NCI-H524 treated with DMSO at 0.1 percent for 48 hours (cell line): ENCODE measurements around the gene TSPAN15.
"Not testable (repeated sequence)": the region's sequence is repeated elsewhere in the genome, so short reads cannot be mapped to it uniquely, and the experiment has no call there.

ENCODE experiments used
- DNase-seq: peaks from one replicate; lab custom pipeline; 2025; lab: John Stamatoyannopoulos, UW

TSPAN15 gene

DNA sequence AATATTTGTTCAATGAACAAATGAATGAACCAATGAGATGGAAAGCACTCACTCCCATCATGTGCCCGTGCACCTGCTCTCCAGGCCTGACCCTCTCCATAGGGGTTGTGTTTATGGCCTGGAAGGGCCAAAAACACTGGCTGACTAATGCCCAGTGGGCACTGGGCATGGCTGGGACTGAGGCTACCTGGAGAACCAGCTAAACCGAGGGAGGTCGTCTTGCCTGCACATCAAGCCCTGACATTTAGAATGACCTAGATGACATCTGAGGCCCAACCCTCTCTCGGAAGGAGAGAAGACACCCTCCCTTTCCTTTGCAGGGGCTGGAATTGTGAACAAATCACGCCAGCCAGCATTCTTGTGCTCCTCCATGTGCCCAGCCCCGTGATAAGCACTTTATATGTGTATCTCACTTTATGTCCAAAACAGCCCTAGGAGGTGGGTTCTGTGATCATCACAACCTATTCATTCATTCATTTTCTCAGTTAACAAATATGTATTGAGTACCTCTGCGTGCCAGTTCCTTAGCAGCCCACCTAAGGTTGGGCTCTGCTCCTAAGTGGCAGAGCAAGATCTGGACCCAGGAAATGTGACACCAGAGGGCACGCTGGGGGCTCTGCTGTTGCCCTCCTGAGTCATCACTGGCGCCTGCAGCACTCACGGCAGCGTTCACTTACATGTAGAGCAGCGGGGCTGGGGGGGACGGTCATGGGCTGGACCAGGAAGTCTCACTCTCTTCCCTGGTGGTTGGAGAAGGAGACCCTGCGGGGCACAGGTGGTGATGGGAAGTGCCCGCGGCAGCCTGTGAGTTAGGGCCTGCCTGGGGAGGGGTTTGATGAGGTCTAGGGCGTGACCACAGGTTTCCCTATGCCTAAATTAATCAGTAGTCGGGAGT is 52.0 kb downstream of the TSPAN15 start:
- DNase-seq: no peak

- DNase-seq: no peak
Measured at GRCh38 chr10:69503896-69504265, 52.6 kb downstream of the TSPAN15 start.

DNA sequence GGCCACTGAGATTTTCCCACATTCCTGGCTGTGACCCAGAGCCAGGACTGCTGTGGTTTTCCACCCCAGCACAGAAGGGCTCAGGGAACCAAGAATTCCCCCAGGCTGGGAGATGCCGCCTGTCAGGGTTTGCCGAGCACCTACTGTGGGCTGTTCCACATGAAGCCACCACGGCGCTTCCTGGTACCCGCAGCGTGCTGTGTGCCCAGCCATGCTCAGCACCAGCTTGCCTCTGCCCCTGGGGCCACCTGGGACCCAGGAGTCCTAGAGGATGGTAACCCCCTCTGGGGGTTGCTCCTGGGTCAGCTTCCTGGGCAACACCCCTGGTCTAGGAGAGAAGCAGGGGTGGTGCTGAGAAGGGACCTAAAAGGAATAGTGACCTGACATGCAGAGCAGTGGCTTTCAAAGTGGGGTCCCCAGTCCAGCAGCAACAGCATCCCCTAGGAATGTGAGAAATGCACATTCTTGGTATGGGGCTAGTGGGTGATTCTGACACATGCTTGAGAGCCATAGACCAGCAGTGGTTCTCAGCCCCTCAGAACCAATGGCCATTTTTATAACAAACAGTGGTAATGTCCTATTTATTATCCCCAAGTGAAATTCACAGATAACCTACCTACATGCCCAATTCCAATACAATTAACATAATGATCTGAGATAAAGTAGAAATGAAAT is 53.4 kb downstream of the TSPAN15 start:
- no peak for DNase-seq

- no peak for DNase-seq
Measured at GRCh38 chr10:69505636-69506318, 54.5 kb downstream of the TSPAN15 start.

- DNase-seq: no peak
Measured at GRCh38 chr10:69506487-69506833, 55.2 kb downstream of the TSPAN15 start.

DNA sequence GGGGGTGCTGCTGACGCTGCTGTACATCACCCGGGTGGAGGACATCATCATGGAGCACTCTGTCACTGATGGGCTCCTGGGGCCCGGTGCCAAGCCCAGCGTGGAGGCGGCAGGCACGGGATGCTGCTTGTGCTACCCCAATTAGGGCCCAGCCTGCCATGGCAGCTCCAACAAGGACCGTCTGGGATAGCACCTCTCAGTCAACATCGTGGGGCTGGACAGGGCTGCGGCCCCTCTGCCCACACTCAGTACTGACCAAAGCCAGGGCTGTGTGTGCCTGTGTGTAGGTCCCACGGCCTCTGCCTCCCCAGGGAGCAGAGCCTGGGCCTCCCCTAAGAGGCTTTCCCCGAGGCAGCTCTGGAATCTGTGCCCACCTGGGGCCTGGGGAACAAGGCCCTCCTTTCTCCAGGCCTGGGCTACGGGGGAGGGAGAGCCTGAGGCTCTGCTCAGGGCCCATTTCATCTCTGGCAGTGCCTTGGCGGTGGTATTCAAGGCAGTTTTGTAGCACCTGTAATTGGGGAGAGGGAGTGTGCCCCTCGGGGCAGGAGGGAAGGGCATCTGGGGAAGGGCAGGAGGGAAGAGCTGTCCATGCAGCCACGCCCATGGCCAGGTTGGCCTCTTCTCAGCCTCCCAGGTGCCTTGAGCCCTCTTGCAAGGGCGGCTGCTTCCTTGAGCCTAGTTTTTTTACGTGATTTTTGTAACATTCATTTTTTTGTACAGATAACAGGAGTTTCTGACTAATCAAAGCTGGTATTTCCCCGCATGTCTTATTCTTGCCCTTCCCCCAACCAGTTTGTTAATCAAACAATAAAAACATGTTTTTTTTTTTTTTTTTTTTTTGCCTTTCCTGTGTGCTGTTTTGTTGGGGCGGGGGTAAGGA is 55.8 kb downstream of the TSPAN15 start:
- DNase-seq: no peak

DNA sequence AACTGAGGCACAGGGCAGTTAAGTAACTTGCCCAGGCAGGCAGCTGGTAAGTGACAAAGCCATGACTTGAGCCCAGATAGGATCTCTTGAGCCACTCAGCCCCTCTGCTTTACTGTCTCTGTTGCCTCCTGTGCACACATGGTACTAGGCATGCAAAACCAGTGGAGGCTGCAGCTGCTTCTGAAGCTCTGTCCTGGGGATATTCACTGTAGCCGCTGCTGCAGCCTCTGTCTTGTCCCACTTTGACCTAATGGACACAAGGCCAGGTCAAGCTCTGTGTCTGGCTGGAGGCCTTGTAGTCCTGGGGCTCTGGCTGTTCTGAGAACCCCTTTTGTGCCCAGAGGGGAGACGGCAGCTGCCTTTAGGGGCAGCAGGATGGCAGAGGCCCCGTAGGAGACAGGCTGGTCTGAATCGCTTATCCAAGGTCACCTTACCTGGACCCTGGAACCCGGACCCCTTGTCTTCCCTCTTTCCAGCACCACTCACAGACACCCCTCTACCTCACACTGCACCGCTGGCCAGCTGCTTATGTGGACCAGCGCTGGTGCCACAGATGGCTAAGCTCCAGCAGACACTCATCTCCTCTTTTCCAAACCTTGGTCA is 57.6 kb downstream of the TSPAN15 start:
- no peak for DNase-seq

DNA sequence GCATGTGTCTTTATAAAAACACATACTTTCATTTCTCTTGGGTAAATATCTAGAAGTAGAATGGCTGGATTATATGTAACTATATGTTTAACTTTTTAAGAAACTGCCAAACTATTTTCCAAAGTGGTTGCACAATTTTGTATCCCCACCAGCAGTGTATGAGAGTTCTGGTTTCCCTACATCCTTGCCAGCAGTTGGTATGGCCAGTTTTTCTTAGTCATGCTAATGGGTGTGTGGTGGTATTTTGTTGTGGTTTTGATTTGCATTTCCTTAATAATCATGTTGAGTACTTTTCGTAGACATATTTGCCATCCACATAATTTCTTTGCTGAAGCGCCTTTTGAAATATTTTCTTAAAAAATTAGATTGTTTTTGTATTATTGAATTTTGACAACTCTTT is 61.6 kb downstream of the TSPAN15 start:
- no peak for DNase-seq

DNA sequence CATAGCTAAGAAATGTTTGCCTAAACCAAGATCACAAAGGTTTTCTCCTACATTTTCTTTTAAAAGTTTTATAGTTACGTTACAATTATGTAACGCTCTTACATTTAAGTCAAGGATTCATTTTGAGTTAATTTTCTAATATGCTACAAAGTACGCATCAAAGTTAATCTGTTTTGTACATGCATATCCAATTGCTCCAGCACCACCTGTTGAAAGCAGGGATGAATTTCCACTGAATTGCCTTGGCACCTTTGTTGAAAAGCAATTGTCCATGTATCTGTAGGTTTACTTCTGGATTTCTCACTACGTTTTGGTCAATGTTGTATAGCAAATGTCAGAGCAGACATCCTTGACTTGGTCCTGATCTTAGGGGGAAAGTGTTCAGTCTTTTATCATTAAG is 62.4 kb downstream of the TSPAN15 start:
- DNase-seq: no peak

DNA sequence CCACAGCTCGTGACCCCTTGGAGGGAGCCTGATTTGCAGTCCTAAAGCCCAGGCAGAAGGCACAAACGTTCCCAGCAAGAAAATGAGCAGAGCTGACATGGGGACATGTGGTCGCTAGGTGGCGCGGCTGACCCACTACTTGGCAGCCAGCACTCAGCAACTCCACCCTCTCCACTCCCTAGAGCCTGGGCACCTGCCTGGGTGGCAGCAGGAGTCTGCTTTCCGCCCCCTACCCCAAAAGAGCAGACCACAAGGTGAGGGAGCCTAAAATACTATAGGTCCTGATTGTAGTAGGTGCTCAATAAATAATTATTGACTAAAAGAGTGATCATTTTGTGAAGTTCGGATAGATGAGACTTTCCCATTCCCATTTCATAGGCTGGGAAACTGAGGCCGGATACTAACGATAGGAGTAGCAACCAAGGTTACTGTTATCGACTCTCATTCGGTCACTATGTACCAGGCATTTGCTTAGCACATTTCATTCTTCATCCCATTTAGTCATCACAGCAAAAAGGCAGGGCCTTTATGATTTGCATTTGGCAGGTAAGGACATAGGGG is 64.5 kb downstream of the TSPAN15 start:
- no peak for DNase-seq

GRCh38 chr10:69516316-69516715 is 65.1 kb downstream of the TSPAN15 start:
- no peak for DNase-seq

DNA sequence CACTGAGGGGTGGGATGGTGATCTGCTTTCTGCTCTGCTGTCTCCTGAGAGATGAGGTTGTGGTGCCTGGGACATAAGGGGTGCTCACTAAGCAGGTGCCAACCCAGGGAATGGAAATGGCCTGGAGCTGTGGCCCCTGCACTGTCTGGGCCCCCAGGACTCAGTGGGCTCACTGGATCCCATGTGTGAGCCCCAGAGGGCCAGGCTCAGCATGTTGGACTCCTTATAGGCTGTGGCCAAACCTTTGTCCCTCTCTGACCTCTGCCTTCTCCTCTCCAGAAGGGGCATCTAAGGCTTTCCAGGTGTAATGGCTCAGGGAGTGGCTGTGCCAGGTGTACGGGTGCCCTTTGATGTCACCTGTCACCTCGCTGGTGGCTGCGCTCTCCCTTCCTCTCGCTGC is 65.5 kb downstream of the TSPAN15 start:
- no peak for DNase-seq

DNA sequence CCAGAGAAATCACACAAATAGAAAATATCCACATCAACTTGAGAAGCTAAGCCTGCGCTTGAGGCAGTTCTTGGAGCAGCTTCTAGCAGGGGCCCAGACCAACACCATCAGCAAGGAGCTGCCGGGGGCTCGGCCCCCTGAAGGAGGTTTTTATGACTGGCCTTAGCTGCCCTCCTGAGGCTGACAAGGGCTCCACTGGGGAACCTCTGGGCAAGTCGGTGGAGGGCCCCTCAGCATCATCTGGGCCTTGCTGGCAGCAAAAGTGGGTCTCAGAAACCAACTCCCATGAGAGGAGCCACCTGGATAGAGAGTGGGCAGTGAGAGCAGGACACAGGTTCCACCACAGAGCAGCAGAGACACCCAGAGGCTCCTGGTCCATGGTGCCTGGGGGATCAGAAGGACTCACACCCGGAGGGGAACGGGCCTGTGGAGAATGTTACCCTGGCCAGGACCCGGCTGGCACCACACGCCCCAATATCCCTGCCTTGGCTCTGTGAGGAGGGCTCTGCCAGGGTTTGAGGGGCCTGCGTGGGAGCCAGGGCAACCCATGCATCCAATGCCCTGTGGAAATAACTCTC is 66.1 kb downstream of the TSPAN15 start:
- DNase-seq: no peak

DNA sequence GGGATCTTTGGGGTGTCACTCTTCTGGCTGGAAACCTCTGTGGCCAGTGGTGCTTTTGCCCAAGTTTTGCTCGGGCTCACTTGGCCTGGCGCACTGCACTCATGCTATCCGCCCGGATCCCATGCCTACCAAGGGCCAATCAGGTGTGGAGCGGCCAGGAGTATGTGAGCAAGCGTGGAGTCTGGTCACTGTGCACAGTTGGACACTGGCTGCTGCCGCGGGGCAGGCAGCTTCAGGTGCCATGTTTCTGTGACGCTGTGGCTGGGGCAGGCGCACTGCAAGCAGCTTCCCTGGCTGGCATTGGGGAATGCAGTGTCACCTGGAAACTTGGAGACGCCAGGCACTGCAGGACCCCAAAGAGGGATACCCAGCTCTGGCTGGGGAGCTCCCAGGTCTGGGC is 76.7 kb downstream of the TSPAN15 start:
- no peak for DNase-seq

DNA sequence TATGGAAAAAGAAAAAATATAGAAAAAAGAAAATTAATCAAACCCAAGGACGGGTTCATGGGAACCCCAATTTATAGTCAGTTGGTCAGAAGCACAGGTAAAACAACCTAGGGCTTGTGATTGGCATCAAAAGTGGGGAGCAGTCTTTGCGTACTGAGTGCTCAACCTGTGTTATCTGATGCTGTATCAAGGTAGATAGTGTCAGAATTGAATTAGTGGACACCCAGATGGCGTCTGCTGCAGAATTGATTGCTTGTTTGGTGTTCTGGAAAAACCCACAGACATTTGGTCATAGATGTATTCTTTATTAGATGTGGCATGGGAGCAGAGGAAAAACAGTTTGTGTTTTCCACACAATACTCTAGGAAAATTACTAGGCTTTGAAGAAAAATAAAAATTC is 82.4 kb downstream of the TSPAN15 start:
- DNase-seq: no peak

DNA sequence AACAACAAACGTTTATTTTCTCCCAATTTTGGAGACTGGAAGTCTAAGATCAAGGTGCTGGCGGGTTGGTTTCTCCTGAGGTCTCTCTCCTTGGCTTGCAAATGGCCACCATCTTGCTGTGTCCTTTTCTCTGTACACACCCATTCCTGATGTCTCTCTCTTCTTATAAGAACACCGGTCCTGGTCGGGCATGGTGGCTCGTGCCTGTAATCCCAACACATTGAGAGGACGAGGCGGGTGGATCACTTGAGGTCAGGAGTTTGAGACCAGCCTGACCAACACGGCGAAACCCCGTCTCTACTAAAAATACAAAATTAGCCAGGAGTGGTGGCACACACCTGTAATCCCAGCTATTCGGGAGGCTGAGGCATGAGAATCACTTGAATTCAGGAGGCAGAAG is 85.3 kb downstream of the TSPAN15 start:
- not testable (repeated sequence) for DNase-seq

GRCh38 chr10:69537449-69537848 is 86.2 kb downstream of the TSPAN15 start:
- DNase-seq: no peak

DNA sequence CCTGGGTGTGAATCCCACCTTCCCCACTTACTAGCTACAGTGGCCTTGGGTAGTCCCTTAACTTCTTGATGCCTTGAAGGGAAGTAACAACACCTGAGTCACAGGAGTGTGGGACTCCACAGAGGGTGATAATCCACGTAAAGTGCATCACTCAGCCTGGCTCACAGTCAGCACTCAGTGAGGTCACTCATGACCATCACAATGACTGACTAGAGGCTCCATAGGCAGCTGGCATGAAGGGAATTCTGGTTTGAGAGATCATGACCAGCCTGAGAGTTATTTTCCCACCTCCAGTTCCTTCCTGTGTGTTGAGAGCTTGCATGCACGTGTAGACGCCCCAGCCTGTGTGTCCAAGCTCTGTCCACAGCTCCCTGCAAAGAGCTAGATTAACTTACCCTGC is 87.2 kb downstream of the TSPAN15 start:
- DNase-seq: no peak

- no peak for DNase-seq
Measured at GRCh38 chr10:69541463-69541862, 90.2 kb downstream of the TSPAN15 start.

GRCh38 chr10:69549959-69550358 is 98.7 kb downstream of the TSPAN15 start:
- DNase-seq: no peak

- no peak for DNase-seq
Measured at GRCh38 chr10:69552268-69552667, 101.0 kb downstream of the TSPAN15 start.
